OCI-LY3 (cell line): ENCODE results near the gene DDX28.

Experiments
- CTCF ChIP-seq: fragments of 200-600, 300-600 bp; sonication (generic); IDR thresholded peaks from 2 replicates; pipeline ENCODE4 v1.5.1; 2014; ENCODE audit warnings: antibody characterized with exemption, low read length, low read depth
- EZH2phosphoT487 ChIP-seq: fragments of 200-600 bp; shearing (Covaris generic); IDR thresholded peaks from 2 replicates; pipeline ENCODE4 v1.6.1; 2018; ENCODE audit warnings: antibody characterized with exemption, mixed run types, low read depth

GRCh38 chr16:68005211-68005610 lies 17.8 kb downstream of the DDX28 start:
- TF ChIP-seq CTCF (no peak), EZH2phosphoT487 (no peak)
